Measurements from ENCODE around the gene NUP133. TPM values are rescaled to one million over a fixed set of nuclear protein-coding genes. Genes with fewer than 3 reads are reported as not detected.

The NUP133 gene
- total RNA-seq, 1 donor from 2014 or later: 9.3 TPM

DNA sequence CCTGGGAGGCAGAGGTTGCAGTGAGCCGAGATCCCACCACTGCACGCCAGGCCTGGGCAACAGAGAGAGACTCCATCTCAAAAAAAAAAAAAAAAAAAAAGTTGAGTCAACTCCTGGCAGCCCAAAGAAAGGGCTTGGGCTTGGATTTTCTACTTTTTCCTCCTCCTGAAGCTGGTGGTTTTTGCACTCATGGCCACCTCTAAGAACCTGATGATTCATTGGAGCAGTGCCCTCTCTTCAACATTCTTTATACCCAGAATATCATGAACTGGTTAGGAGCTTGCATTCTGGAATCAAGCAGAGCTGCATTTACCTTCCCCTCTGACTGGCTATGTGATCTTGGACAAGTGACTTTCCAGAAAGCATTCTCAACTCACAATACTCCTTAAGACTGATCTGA is 70.7 kb downstream of the NUP133 start:
- Histone ChIP-seq H3K9me3 (no peaks in the 10 kb centered on the region), H3K27me3 (peaks cover 9% of the 10 kb centered on the region), H3K4me1 (peaks cover 0 to 7% of the 10 kb centered on the region in 2 donors), H3K36me3 (peaks cover 4 to 17% of the 10 kb centered on the region in 2 donors), H3K4me3 (no peak overlapping the region), H3K27ac (no peak overlapping the region)
- intact Hi-C loops (cut with DNase I): no loop called here
- DNase-seq (ENCODE audit: low spot score in 2 of 2): no peak
- TF ChIP-seq, protein P1, sequence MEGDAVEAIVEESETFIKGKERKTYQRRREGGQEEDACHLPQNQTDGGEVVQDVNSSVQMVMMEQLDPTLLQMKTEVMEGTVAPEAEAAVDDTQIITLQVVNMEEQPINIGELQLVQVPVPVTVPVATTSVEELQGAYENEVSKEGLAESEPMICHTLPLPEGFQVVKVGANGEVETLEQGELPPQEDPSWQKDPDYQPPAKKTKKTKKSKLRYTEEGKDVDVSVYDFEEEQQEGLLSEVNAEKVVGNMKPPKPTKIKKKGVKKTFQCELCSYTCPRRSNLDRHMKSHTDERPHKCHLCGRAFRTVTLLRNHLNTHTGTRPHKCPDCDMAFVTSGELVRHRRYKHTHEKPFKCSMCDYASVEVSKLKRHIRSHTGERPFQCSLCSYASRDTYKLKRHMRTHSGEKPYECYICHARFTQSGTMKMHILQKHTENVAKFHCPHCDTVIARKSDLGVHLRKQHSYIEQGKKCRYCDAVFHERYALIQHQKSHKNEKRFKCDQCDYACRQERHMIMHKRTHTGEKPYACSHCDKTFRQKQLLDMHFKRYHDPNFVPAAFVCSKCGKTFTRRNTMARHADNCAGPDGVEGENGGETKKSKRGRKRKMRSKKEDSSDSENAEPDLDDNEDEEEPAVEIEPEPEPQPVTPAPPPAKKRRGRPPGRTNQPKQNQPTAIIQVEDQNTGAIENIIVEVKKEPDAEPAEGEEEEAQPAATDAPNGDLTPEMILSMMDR (IDR thresholded peaks at IDR 0.05): no peak

DNA sequence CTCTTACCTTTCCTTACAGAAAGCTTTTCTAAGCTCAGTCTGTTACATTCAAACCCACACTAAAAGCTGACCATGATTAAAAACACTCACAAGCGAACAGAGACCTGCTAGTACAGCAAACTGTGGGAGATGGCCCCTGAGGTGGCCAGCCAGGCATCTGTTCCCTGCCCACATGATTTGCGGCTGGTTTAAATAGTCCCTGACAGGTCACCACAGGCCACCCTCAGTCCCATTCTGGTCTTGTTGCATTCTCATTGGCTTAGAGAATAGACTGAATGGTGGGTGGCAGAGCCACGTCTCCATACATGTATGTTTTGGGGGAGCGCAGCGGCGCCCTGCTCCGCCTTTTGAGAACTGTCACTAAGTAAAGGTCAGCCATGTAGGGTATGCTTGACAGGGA is 71.9 kb downstream of the NUP133 start:
- DNase-seq (ENCODE audit: low spot score in 2 of 2): no peak
- H3K4me3 ChIP-seq: no peak overlapping the region
- peaks cover 5 to 16% of the 10 kb centered on the region in 2 donors for H3K4me1 ChIP-seq
- H3K27me3 ChIP-seq: peaks cover 21% of the 10 kb centered on the region
- peaks cover 0 to 16% of the 10 kb centered on the region in 2 donors for H3K36me3 ChIP-seq
- no peaks in the 10 kb centered on the region for H3K9me3 ChIP-seq
- H3K27ac ChIP-seq: no peak overlapping the region
- TF ChIP-seq, protein P1 (IDR thresholded peaks at IDR 0.05): no peak
- intact Hi-C loops (cut with DNase I): no loop called here

DNA sequence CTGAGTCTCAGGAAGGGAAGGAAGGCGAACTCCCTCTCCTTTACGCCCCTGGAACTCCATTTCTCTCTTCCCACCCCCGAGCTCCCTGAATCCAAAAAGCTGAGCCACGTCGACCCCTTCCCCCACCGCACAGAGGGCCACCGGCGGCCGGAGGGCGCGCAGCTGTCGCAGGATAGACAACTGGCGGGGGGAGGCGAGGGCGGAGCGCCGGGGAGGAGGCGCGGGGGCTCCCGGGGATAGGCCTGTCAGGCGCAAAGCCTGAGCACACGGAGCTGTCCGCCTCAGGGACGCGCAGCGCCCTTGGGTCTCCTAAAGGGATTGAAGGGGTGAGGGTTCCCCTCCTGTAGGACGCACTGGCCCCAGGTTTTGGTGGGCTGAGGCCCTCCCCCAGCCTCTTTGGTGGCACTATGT is 73.5 kb downstream of the NUP133 start:
- Histone ChIP-seq H3K27ac (no peak overlapping the region), H3K4me1 (peaks cover 5 to 21% of the 10 kb centered on the region in 2 donors), H3K4me3 (peak overlapping the region in 1 of 2 donors; percentile 43), H3K36me3 (peaks cover 0 to under 1% of the 10 kb centered on the region in 2 donors), H3K9me3 (no peaks in the 10 kb centered on the region), H3K27me3 (peaks cover 22% of the 10 kb centered on the region)
- no peak for DNase-seq (ENCODE audit: low spot score in 2 of 2)
- TF ChIP-seq, protein P1 (IDR thresholded peaks at IDR 0.05): no peak
- intact Hi-C loops (cut with DNase I): no loop called here

DNA sequence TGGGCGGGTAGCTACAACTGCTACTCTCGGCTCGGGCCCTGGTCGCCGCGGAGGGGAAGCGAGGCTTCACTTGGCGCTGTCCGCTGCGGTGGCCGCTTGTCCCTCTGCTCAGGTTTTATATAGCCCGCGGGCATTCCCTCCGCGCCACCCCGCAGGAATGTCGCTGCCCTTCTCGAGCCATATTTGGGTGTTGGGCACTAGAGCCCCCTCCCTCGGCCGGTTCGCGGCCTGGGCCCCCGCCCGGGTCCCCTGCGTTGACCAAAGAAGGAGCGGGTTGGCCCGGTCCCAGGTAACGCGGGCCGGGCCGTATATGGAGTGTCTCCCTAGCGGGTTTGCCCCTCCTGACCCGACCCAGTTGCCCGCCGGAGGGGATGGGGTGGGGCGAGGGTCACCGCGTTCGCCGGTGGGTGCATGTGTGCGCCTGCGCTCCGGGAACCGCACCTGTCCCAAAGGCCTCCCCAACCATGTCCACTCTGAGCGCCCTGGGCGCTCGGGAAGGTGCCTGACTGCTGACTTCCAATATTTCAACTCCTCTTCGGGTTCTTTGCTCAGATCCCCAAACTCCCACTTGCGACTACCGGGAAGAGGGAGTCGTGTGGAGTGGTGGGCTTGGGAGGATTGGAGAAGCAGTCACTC is 74.0 kb downstream of the NUP133 start, which contains the start of gene ACTA1:
Gene ACTA1, minus strand, starts transcription at position 90 of the 636 bp plus-strand sequence. CDS start 979 bp downstream, outside the sequence.
- no peak for DNase-seq (ENCODE audit: low spot score in 2 of 2)
- H3K36me3 ChIP-seq: no peaks in the 10 kb centered on the region
- H3K9me3 ChIP-seq: no peaks in the 10 kb centered on the region
- H3K4me1 ChIP-seq: peaks cover 5 to 21% of the 10 kb centered on the region in 2 donors
- peaks cover 22% of the 10 kb centered on the region for H3K27me3 ChIP-seq
- TF ChIP-seq, protein P1 (IDR thresholded peaks at IDR 0.05): no peak
- intact Hi-C loops (cut with DNase I): no loop called here
- peak within 1 kb of the TSS in 1 of 2 donors; percentile 43 for H3K4me3 ChIP-seq
- H3K27ac ChIP-seq: no peak within 1 kb of the TSS

DNA sequence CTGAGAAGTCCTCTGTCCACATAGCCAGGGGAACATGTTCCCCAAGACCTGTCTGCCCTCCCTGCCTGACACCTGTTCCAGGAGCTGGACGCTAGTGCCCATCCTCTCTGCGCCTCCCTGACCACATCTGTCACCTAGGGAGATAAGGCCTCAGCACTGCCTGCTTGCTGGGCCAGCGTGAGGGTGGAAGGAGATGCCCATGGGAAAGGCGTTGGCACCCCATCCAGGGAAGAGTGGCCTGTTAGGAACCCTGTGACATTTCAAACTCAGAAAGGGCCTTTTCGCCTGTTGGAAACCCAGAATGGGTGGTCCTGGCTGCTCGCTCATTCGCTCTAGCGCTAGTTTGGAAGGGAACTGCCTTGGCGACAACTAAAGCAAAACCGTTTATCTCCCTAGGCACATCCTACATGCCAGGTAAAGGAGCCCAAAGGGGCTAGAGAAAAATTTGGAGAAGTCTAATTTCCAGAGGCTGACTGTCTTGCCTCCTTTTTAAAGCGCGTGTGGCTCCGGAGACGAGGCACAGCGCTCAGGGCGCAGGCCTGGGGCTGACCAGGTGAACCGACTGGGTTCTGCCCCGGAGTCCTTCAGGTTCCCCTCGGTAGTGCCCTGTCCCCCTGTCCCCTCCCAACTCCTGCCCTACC is 74.7 kb downstream of the NUP133 start:
- Histone ChIP-seq H3K9me3 (no peaks in the 10 kb centered on the region), H3K4me1 (peaks cover 5 to 21% of the 10 kb centered on the region in 2 donors), H3K36me3 (no peaks in the 10 kb centered on the region), H3K27me3 (peaks cover 22% of the 10 kb centered on the region), H3K4me3 (peak overlapping the region in 1 of 2 donors; percentile 43), H3K27ac (no peak overlapping the region)
- TF ChIP-seq, protein P1 (IDR thresholded peaks at IDR 0.05): no peak
- intact Hi-C loops (cut with DNase I): no loop called here
- DNase-seq (ENCODE audit: low spot score in 2 of 2): no peak
